Common myeloid progenitor, CD34-positive (primary cell): ENCODE measurements around the gene TAS2R60.
A peak's percentile ranks its signal among the peaks of the same experiment; 100 is the strongest.
"Not testable (repeated sequence)": the region's sequence is repeated elsewhere in the genome, so short reads cannot be mapped to it uniquely, and the experiment has no call there.

Experiments used
- CTCF ChIA-PET: fragments of 350-600 bp; sonication (Branson Sonifier 250); formaldehyde crosslinking; loops from one replicate; lab custom pipeline; 2021; ENCODE audit warnings: antibody characterized with exemption; lab: Charles Lee
- POLR2A ChIA-PET: fragments of 350-600 bp; sonication (Branson Sonifier 250); formaldehyde crosslinking; loops from one replicate; lab custom pipeline; 2021; ENCODE audit warnings: antibody characterized with exemption; lab: Charles Lee
- DNase-seq, 3 donors: peaks; one replicate each; pipeline versions ENCODE4 v3.0.0 to v3.0.0-alpha.2; 2013
- H3K27ac ChIP-seq, 2 experiments: 1 replicate in 1 of 2; 2 replicates in 1 of 2; pipeline ENCODE4 v1.7.0; 2013; ENCODE audit warnings: inconsistent platforms in 2 of 2, low read length in 2 of 2, mild to moderate bottlenecking in 2 of 2, low read depth in 1 of 2, moderate library complexity in 1 of 2; ENCODE audit not compliant: severe bottlenecking in 2 of 2, insufficient read depth in 1 of 2, poor library complexity in 1 of 2
- H3K27me3 ChIP-seq, 5 experiments: replicated peaks in 2 of 5; 1 replicate in 3 of 5; 2 replicates in 2 of 5; pipeline versions ENCODE4 v1.6.1 to v1.7.0; 2013; ENCODE audit warnings: low read length in 4 of 5, mild to moderate bottlenecking in 2 of 5, moderate library complexity in 2 of 5, inconsistent platforms in 1 of 5; ENCODE audit not compliant: insufficient read depth in 5 of 5, control insufficient read depth in 4 of 5
- H3K36me3 ChIP-seq, 4 experiments: 1 replicate in 2 of 4; 2 replicates in 2 of 4; pipeline versions ENCODE4 v1.6.1 to v1.7.0; 2013; ENCODE audit warnings: low read length in 3 of 4, control low read depth in 1 of 4, mild to moderate bottlenecking in 1 of 4; ENCODE audit not compliant: control insufficient read depth in 4 of 4, insufficient read depth in 4 of 4
- H3K4me1 ChIP-seq, 4 experiments: 1 replicate in 3 of 4; 2 replicates in 1 of 4; pipeline versions ENCODE4 v1.6.1 to v1.7.1; 2013; ENCODE audit warnings: low read length in 3 of 4, mild to moderate bottlenecking in 3 of 4, control low read depth in 1 of 4, inconsistent platforms in 1 of 4, moderate library complexity in 1 of 4; ENCODE audit not compliant: control insufficient read depth in 4 of 4, insufficient read depth in 4 of 4; ENCODE audit errors: control extremely low read depth in 1 of 4
- H3K4me3 ChIP-seq, 7 experiments: 1 replicate in 4 of 7; 2 replicates in 3 of 7; pipeline versions ENCODE4 v1.5.1 to v1.7.0; 2013; ENCODE audit warnings: mild to moderate bottlenecking in 7 of 7, low read length in 6 of 7, moderate library complexity in 6 of 7, inconsistent platforms in 2 of 7, low read depth in 2 of 7, control low read depth in 1 of 7; ENCODE audit not compliant: insufficient read depth in 4 of 7, control insufficient read depth in 1 of 7; ENCODE audit errors: extremely low read depth in 1 of 7
- H3K9me3 ChIP-seq, 5 experiments: 1 replicate in 4 of 5; 2 replicates in 1 of 5; pipeline versions ENCODE4 v1.6.1 to v1.7.1; 2013; ENCODE audit warnings: low read length in 4 of 5, mild to moderate bottlenecking in 2 of 5, inconsistent platforms in 1 of 5, low read depth in 1 of 5, moderate library complexity in 1 of 5; ENCODE audit not compliant: control insufficient read depth in 4 of 5, insufficient read depth in 2 of 5; ENCODE audit errors: control extremely low read depth in 1 of 5
- WGBS: methylation state at CpG from one replicate; pipeline ENCODE4 v1.1.5; 2013; ENCODE audit not compliant: insufficient coverage; 5-methylcytosine and 5-hydroxymethylcytosine counted together

The TAS2R60 gene

DNA sequence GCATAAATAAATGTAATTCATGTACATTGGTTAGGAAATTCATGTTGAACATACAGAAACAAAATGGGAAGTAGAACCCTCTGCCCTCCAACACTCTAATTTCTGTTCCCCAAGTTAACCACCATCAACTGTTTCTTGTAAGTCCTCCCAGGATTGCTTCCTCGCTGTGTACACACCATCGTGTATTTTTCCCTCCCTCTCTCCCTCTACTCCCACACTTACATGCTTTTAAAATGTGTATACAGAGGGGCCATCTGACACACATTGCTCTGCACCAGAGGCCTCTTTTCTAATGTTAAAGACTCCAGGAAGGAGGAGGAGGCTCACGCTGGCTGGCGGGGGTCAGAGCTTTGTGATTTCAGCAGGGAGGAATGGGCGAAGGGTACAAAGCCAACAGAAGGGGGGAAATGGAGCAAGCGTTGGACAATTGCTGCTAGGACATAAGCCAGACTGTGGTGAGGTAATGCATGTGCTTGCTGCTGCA is 32.7 kb upstream of the TAS2R60 start:
- 44% methylated on average over 3 of the region's 6 CpGs for WGBS
- DNase-seq, result no peak
- H3K4me3 ChIP-seq, result peak overlapping the region in 2 of 7 experiments; percentile 17 to 23
- no peaks in the 10 kb centered on the region for H3K36me3 ChIP-seq
- H3K9me3 ChIP-seq, result no peaks in the 10 kb centered on the region
- peaks cover 27 to 69% (median 56%) of the 10 kb centered on the region in 4 experiments for H3K4me1 ChIP-seq
- CTCF ChIA-PET, result interaction anchor here (0.9 to 6.4 kb wide), 6 partner anchors 11 to 170 kb away, joined by 3 to 40 read pairs (median 4); no protein-coding TSS in a partner anchor
- POLR2A ChIA-PET, result interaction anchor here (1.0 kb wide), 1 partner anchor 26 kb away, joined by 3 read pairs; no protein-coding TSS in a partner anchor
- H3K27ac ChIP-seq, result no peak overlapping the region
- H3K27me3 ChIP-seq, result no peaks in the 10 kb centered on the region

DNA sequence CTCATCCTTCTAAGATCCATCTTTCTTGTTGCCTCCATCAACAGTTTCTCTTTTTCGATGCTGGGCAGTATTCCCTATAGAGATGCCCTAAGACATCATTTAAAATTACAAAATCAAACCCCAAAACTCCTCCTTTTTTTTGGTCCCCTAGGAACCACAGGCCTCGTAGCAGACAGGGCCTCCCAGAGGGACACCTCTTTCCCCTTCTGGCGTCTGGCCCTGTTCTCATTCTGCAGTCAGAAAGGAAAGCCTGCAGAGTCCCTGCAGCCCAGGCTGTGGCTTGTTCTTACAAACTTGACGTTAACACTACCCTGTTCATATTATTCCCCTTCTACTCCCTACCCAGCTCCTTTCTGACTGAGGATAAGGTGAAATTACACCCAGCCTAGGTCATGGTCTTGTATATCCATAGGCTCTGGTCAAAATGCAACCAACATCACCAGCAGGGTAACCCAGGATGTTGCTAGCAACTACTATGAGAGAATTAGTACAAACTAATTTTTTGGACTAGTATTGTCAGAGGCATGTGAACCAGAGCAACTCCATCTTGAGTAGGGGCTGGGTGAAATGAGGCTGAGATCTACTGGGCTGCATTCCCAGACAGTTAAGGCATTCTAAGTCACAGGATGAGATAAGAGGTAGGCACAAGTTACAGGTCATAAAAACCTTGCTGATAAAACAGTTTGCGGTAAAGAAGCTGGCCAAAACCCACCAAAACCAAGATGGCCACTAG is 31.1 kb upstream of the TAS2R60 start:
- CTCF ChIA-PET, result interaction anchor here (1.2 kb wide), 1 partner anchor 28 kb away, joined by 3 read pairs; no protein-coding TSS in a partner anchor
- POLR2A ChIA-PET, result no interaction called here

GRCh38 chr7:143413123-143413522 is 30.1 kb upstream of the TAS2R60 start:
- Histone ChIP-seq H3K36me3 (peaks cover 0 to 2% (median 0%) of the 10 kb centered on the region in 4 experiments), H3K4me3 (no peak overlapping the region), H3K9me3 (no peaks in the 10 kb centered on the region), H3K27me3 (no peaks in the 10 kb centered on the region), H3K4me1 (peaks cover 23 to 46% (median 40%) of the 10 kb centered on the region in 4 experiments), H3K27ac (no peak overlapping the region)
- POLR2A ChIA-PET, result no interaction called here
- no peak for DNase-seq
- WGBS, result 76% methylated on average over 7 of the region's 8 CpGs
- CTCF ChIA-PET, result no interaction called here

More for the DNA sequence above, 31.1 kb upstream of the TAS2R60 start:
- no peak for DNase-seq
- Histone ChIP-seq H3K9me3 (no peaks in the 10 kb centered on the region), H3K27ac (no peak overlapping the region), H3K4me3 (no peak overlapping the region), H3K36me3 (no peaks in the 10 kb centered on the region), H3K4me1 (peaks cover 23 to 56% (median 49%) of the 10 kb centered on the region in 4 experiments), H3K27me3 (no peaks in the 10 kb centered on the region)
- 27% methylated on average over 4 of the region's 5 CpGs for WGBS

GRCh38 chr7:143415209-143415608 is 28.0 kb upstream of the TAS2R60 start:
- POLR2A ChIA-PET, result interaction anchor here (0.6 kb wide), 1 partner anchor 112 kb away, joined by 3 read pairs; no protein-coding TSS in a partner anchor
- not testable (repeated sequence) for H3K27me3 ChIP-seq, H3K9me3 ChIP-seq, H3K27ac ChIP-seq, H3K36me3 ChIP-seq, DNase-seq, H3K4me3 ChIP-seq
- CTCF ChIA-PET, result interaction anchor here (0.6 to 5.8 kb wide), 14 partner anchors 8 to 783 kb away, joined by 3 to 39 read pairs (median 6); partner anchors contain the start of gene EPHA1
- peaks cover 17 to 29% (median 24%) of the 10 kb centered on the region in 4 experiments for H3K4me1 ChIP-seq
- WGBS, result 100% methylated on average over 2 of the region's 7 CpGs

GRCh38 chr7:143415742-143416397 is 27.4 kb upstream of the TAS2R60 start:
- H3K9me3 ChIP-seq, result peaks cover 0 to 4% (median 0%) of the 10 kb centered on the region in 5 experiments
- H3K27me3 ChIP-seq, result no peaks in the 10 kb centered on the region
- H3K4me3 ChIP-seq, result no peak overlapping the region
- ChIA-PET POLR2A (interaction anchor here (1.3 kb wide), 1 partner anchor 36 kb away, joined by 4 read pairs; no protein-coding TSS in a partner anchor), CTCF (interaction anchor here (0.7 to 5.8 kb wide), 15 partner anchors 8 to 784 kb away, joined by 3 to 39 read pairs (median 4); partner anchors contain the start of gene EPHA1)
- peaks cover 11 to 23% (median 18%) of the 10 kb centered on the region in 4 experiments for H3K4me1 ChIP-seq
- WGBS, result 92% methylated on average over 6 of the region's 8 CpGs
- peaks cover 0 to 2% (median 0%) of the 10 kb centered on the region in 4 experiments for H3K36me3 ChIP-seq
- H3K27ac ChIP-seq, result no peak overlapping the region
- no peak for DNase-seq

DNA sequence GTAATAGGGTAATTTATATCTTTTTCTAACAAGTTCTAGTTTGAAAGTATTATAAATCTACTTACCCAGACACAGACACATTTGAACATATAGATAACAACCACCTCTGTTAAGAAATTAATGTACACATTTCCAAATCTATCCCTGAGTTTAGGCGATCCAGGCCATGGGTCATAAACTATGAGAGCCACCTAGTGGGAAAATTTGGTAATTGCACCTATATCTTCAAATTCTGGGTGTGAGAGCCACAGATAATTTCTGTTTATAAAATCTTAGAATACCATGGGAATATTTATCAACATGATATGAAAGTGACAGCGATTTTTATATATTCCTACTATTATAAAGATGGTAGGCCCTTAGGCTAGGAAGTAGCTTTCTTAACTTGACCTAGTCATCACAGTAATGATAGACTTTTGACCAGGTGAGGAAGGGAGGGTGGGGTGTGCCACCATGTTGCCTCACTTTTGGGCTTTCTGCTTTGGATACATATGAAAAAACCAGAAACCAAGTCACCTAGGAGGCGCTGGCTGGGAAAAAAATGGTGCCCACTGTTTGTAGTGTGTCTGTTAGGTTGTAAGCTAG is 26.6 kb upstream of the TAS2R60 start:
- Histone ChIP-seq H3K36me3 (peaks cover 0 to 2% (median 0%) of the 10 kb centered on the region in 4 experiments), H3K27me3 (no peaks in the 10 kb centered on the region), H3K27ac (no peak overlapping the region), H3K4me3 (no peak overlapping the region), H3K9me3 (peaks cover 0 to 4% (median 0%) of the 10 kb centered on the region in 5 experiments), H3K4me1 (peaks cover 7 to 15% (median 11%) of the 10 kb centered on the region in 4 experiments)
- CTCF ChIA-PET, result interaction anchor here (0.6 to 5.8 kb wide), 20 partner anchors 9 to 245 kb away, joined by 3 to 39 read pairs (median 4); partner anchors contain the start of gene EPHA1
- no CpG with 5 or more reads among the region's 3 CpGs for WGBS
- POLR2A ChIA-PET, result interaction anchor here (1.3 kb wide), 1 partner anchor 36 kb away, joined by 4 read pairs; no protein-coding TSS in a partner anchor
- DNase-seq, result peak; percentile 52 to 71 (median 56)
